SK-N-SH (cell line): ENCODE measurements around the gene INSRR. TPM values are rescaled to one million over a fixed set of nuclear protein-coding genes. Genes with fewer than 3 reads are reported as not detected.

ENCODE experiments used
- CTCF ChIA-PET: fragments of 300-600, 350-600 bp; formaldehyde crosslinking; extraction: SDS; loops from one replicate; lab custom pipeline; 2021; lab: Yijun Ruan, JAX
- POLR2A ChIA-PET: fragments of 350-600 bp; sonication (Branson Sonifier 250); formaldehyde crosslinking; extraction: SDS; loops from one replicate; lab custom pipeline; 2020; ENCODE audit warnings: antibody characterized with exemption, inconsistent platforms; lab: Yijun Ruan, JAX
- DNase-seq: peaks from one replicate; pipeline ENCODE4 v3.0.0; 2012
- H2AFZ ChIP-seq: fragments of 200-600 bp; sonication (generic); 2 replicates; pipeline ENCODE4 v1.8.1; 2016; ENCODE audit warnings: antibody characterized with exemption, mild to moderate bottlenecking, low read depth
- H3F3A ChIP-seq: fragments of 200-600 bp; sonication (generic); replicated peaks from 2 replicates; pipeline ENCODE3; 2016; ENCODE audit warnings: antibody characterized with exemption, mild to moderate bottlenecking; ENCODE audit not compliant: insufficient read depth
- H3K27ac ChIP-seq, 2 experiments: fragments of 200-500 bp in 1 of 2; fragments of 200-600 bp in 1 of 2; sonication (Bioruptor generic) in 1 of 2; sonication (generic), shearing (Covaris generic) in 1 of 2; 2 replicates each; pipeline versions ENCODE4 v1.5.1 to v1.6.1; 2014 to 2016; ENCODE audit warnings: low read depth in 2 of 2, inconsistent platforms in 1 of 2, low read length in 1 of 2, mild to moderate bottlenecking in 1 of 2, mixed read lengths in 1 of 2
- H3K27me3 ChIP-seq: fragments of 200-600 bp; sonication (generic), shearing (Covaris generic); 2 replicates; pipeline ENCODE4 v1.6.1; 2016; ENCODE audit warnings: mixed run types; ENCODE audit not compliant: insufficient read depth
- H3K36me3 ChIP-seq, 2 experiments: fragments of 200-500 bp in 1 of 2; fragments of 200-600 bp in 1 of 2; sonication (Bioruptor generic) in 1 of 2; sonication (generic) in 1 of 2; replicated peaks in 1 of 2; 2 replicates each; pipeline versions ENCODE3 to v1.5.1; 2014 to 2016; ENCODE audit warnings: low read length in 1 of 2, mild to moderate bottlenecking in 1 of 2; ENCODE audit not compliant: insufficient read depth in 2 of 2, control insufficient read depth in 1 of 2
- H3K4me1 ChIP-seq, 2 experiments: fragments of 200-500 bp in 1 of 2; fragments of 200-600 bp in 1 of 2; sonication (Bioruptor generic) in 1 of 2; sonication (generic), shearing (Covaris generic) in 1 of 2; 2 replicates each; pipeline versions ENCODE4 v1.5.1 to v1.6.1; 2014 to 2016; ENCODE audit warnings: low read depth in 1 of 2, low read length in 1 of 2, mixed run types in 1 of 2; ENCODE audit not compliant: insufficient read depth in 2 of 2, control insufficient read depth in 1 of 2
- H3K4me2 ChIP-seq: fragments of 200-600 bp; sonication (generic), shearing (Covaris generic); 2 replicates; pipeline ENCODE4 v1.6.1; 2017; ENCODE audit warnings: mixed run types
- H3K4me3 ChIP-seq, 2 experiments: fragments of 200-500 bp in 1 of 2; fragments of 200-600 bp in 1 of 2; sonication (Bioruptor generic) in 1 of 2; sonication (generic), shearing (Covaris generic) in 1 of 2; 2 replicates each; pipeline versions ENCODE4 v1.5.1 to v1.8.1; 2014 to 2016; ENCODE audit warnings: low read depth in 2 of 2, inconsistent platforms in 1 of 2, low read length in 1 of 2, mild to moderate bottlenecking in 1 of 2, mixed read lengths in 1 of 2, moderate library complexity in 1 of 2
- H3K79me2 ChIP-seq: fragments of 200-600 bp; sonication (generic); 2 replicates; pipeline ENCODE4 v1.8.1; 2017; ENCODE audit warnings: mild to moderate bottlenecking; ENCODE audit not compliant: insufficient read depth
- H3K9ac ChIP-seq: fragments of 200-600 bp; sonication (generic); 2 replicates; pipeline ENCODE4 v1.6.1; 2017; ENCODE audit warnings: mixed run types
- H3K9me2 ChIP-seq: fragments of 200-600 bp; sonication (generic); 2 replicates; pipeline ENCODE4 v1.6.1; 2017; ENCODE audit warnings: mixed run types
- H3K9me3 ChIP-seq: fragments of 200-600 bp; sonication (generic); 2 replicates; pipeline ENCODE4 v1.6.1; 2017; ENCODE audit warnings: mixed run types, mild to moderate bottlenecking, moderate library complexity
- H4K20me1 ChIP-seq: fragments of 200-600 bp; sonication (generic); 2 replicates; pipeline ENCODE4 v1.6.1; 2017; ENCODE audit warnings: mild to moderate bottlenecking, mixed run types; ENCODE audit not compliant: insufficient read depth
- CHD2 ChIP-seq: fragments of 150-350 bp; IDR thresholded peaks from 2 replicates; pipeline ENCODE4 v1.6.1; 2018; ENCODE audit warnings: low read length; ENCODE audit not compliant: partially characterized antibody
- CTCF ChIP-seq: fragments of 200-600 bp; sonication (generic); IDR thresholded peaks from 2 replicates; pipeline ENCODE4 v1.6.1; 2017; ENCODE audit warnings: antibody characterized with exemption, mild to moderate bottlenecking, moderate library complexity
- IRF3 ChIP-seq: fragments of 150-350 bp; IDR thresholded peaks from 2 replicates; pipeline ENCODE4 v1.6.1; 2016; ENCODE audit warnings: mild to moderate bottlenecking, low read depth, low read length
- JUND ChIP-seq: IDR thresholded peaks from 2 replicates; pipeline ENCODE4 v1.4.0; 2012
- MAX ChIP-seq: IDR thresholded peaks from 2 replicates; pipeline ENCODE4 v1.4.0; 2012; ENCODE audit warnings: low read depth
- RCOR1 ChIP-seq: fragments of 150-350 bp; IDR thresholded peaks from 2 replicates; pipeline ENCODE4 v1.6.1; 2017; ENCODE audit warnings: antibody characterized with exemption, low read length
- RFX5 ChIP-seq: IDR thresholded peaks from 2 replicates; pipeline ENCODE4 v1.6.1; 2012; ENCODE audit warnings: mild to moderate bottlenecking, improper control_type of control experiment, low read length
- SMC3 ChIP-seq: IDR thresholded peaks from 2 replicates; pipeline ENCODE4 v1.6.1; 2012; ENCODE audit warnings: low read depth, low read length, improper control_type of control experiment
- TEAD4 ChIP-seq: IDR thresholded peaks from 2 replicates; pipeline ENCODE4 v1.4.0; 2012; ENCODE audit warnings: mild to moderate bottlenecking, borderline replicate concordance; ENCODE audit not compliant: insufficient read depth
- ZBTB33 ChIP-seq: IDR thresholded peaks from 2 replicates; pipeline ENCODE4 v1.4.0; 2012; ENCODE audit warnings: low read depth, borderline replicate concordance
- WGBS: methylation state at CpG from one replicate; pipeline ENCODE4 v1.1.6; 2017; ENCODE audit warnings: low lambda C conversion rate; 5-methylcytosine and 5-hydroxymethylcytosine counted together
- polyA plus RNA-seq, 3 experiments: library from polyadenylated mRNA; depleted of rRNA; stranded (reverse); fragments of >200 nt; gene quantifications; 2 replicates each; pipeline ENCODE4 v1.2.3, GENCODE V29; 2012

INSRR gene
- polyA plus RNA-seq, 1 of the 3 experiments (the other 2 are of a cell fraction), result 0.20 TPM

GRCh38 chr1:156832434-156832833, 26.5 kb downstream of the INSRR start:
- Histone ChIP-seq H3K27ac (no peak overlapping the region), H3K36me3 (no peaks in the 10 kb centered on the region), H3K9ac (no peak overlapping the region), H4K20me1 (no peaks in the 10 kb centered on the region), H3K9me2 (no peaks in the 10 kb centered on the region), H3K27me3 (peaks cover 9% of the 10 kb centered on the region; the same call in 1 of the 2 replicates), H3K9me3 (no peaks in the 10 kb centered on the region), H3K4me2 (no peak overlapping the region), H3K4me1 (peaks cover 0 to 58% of the 10 kb centered on the region in 2 experiments; a peak in 2 of 4 replicates), H2AFZ (no peak overlapping the region), H3F3A (no peaks in the 10 kb centered on the region), H3K79me2 (no peaks in the 10 kb centered on the region), H3K4me3 (no peak overlapping the region)
- ChIA-PET POLR2A (no interaction called here), CTCF (interaction anchor here (0.8 to 12.8 kb wide), 11 partner anchors 11 to 107 kb away, joined by 3 to 476 read pairs (median 6); partner anchors contain the start of genes INSRR, NTRK1, PEAR1 and SH2D2A)
- TF ChIP-seq JUND (no peak), CTCF (peak; percentile 28)
- peak; percentile 4 for DNase-seq
- 55% methylated on average over 5 of the region's 5 CpGs for WGBS

GRCh38 chr1:156828400-156829124, 30.4 kb downstream of the INSRR start:
- no peak overlapping the region for H2AFZ ChIP-seq
- H3K9me2 ChIP-seq, result no peaks in the 10 kb centered on the region
- no peak overlapping the region for H3K4me3 ChIP-seq
- ChIA-PET CTCF (interaction anchor here (0.7 to 4.7 kb wide), 7 partner anchors 10 to 139 kb away, joined by 3 to 27 read pairs (median 4); no protein-coding TSS in a partner anchor), POLR2A (interaction anchor here (1.2 kb wide), 1 partner anchor 27 kb away, joined by 3 read pairs; no protein-coding TSS in a partner anchor)
- no peaks in the 10 kb centered on the region for H3K36me3 ChIP-seq
- H3K79me2 ChIP-seq, result no peaks in the 10 kb centered on the region
- no peaks in the 10 kb centered on the region for H3K27me3 ChIP-seq
- H3K4me1 ChIP-seq, result peaks cover 0 to 24% of the 10 kb centered on the region in 2 experiments; a peak in 1 of 4 replicates
- 82% methylated on average over 18 of the region's 18 CpGs for WGBS
- no peaks in the 10 kb centered on the region for H4K20me1 ChIP-seq
- H3K9me3 ChIP-seq, result no peaks in the 10 kb centered on the region
- DNase-seq, result no peak
- no peak overlapping the region for H3K4me2 ChIP-seq
- no peak overlapping the region for H3K9ac ChIP-seq
- H3F3A ChIP-seq, result no peaks in the 10 kb centered on the region
- no peak for TF ChIP-seq MAX
- TF ChIP-seq CHD2, result no peak
- H3K27ac ChIP-seq, result no peak overlapping the region

- no peak overlapping the region for H3K27ac ChIP-seq
- peaks cover 0 to 15% of the 10 kb centered on the region in 2 experiments; a peak in 1 of 4 replicates for H3K4me1 ChIP-seq
- 81% methylated on average over 1 of the region's 1 CpG for WGBS
- POLR2A ChIA-PET, result no interaction called here
- no peaks in the 10 kb centered on the region for H3F3A ChIP-seq
- H3K27me3 ChIP-seq, result no peaks in the 10 kb centered on the region
- H3K9me3 ChIP-seq, result no peaks in the 10 kb centered on the region
- CTCF ChIA-PET, result interaction anchor here (0.9 to 2.6 kb wide), 7 partner anchors 8 to 64 kb away, joined by 3 to 14 read pairs (median 3); no protein-coding TSS in a partner anchor
- H3K9me2 ChIP-seq, result no peaks in the 10 kb centered on the region
- DNase-seq, result no peak
- no peak overlapping the region for H2AFZ ChIP-seq
- no peaks in the 10 kb centered on the region for H3K36me3 ChIP-seq
- H3K79me2 ChIP-seq, result no peaks in the 10 kb centered on the region
- no peak overlapping the region for H3K4me3 ChIP-seq
- no peaks in the 10 kb centered on the region for H4K20me1 ChIP-seq
- no peak overlapping the region for H3K4me2 ChIP-seq
- no peak overlapping the region for H3K9ac ChIP-seq
- no peak for TF ChIP-seq RCOR1
- no peak for TF ChIP-seq RFX5
- TF ChIP-seq IRF3, result no peak
- TF ChIP-seq SMC3, result no peak
- TF ChIP-seq TEAD4, result no peak
- TF ChIP-seq ZBTB33, result no peak
These were observed 32.3 kb downstream of the INSRR start for GRCh38 chr1:156826630-156827029.
